BJ (cell line): Measurements from ENCODE around the gene SMOC2. TPM values are rescaled to one million over a fixed set of nuclear protein-coding genes. Genes with fewer than 3 reads are reported as not detected.

Experiments
- CTCF ChIA-PET: fragments of 350-600 bp; formaldehyde crosslinking; extraction: SDS; loops from one replicate; lab custom pipeline; 2021; ENCODE audit warnings: antibody characterized with exemption, inconsistent platforms; lab: Yijun Ruan, JAX
- POLR2A ChIA-PET: fragments of 300-600 bp; sonication (Branson Sonifier 250); formaldehyde crosslinking; extraction: SDS; loops from one replicate; lab custom pipeline; 2021; ENCODE audit warnings: antibody characterized with exemption; lab: Charles Lee
- DNase-seq: peaks from one replicate; pipeline ENCODE4 v3.0.0-alpha.2; 2011; ENCODE audit warnings: low read depth
- H3K27me3 ChIP-seq: 2 replicates; pipeline ENCODE4 v1.6.0; 2011; ENCODE audit warnings: low read length; ENCODE audit not compliant: control insufficient read depth, insufficient read depth
- H3K36me3 ChIP-seq: 2 replicates; pipeline ENCODE4 v1.5.1; 2011; ENCODE audit warnings: low read length; ENCODE audit not compliant: control insufficient read depth, insufficient read depth
- H3K4me3 ChIP-seq: 2 replicates; pipeline ENCODE4 v1.5.1; 2011; ENCODE audit warnings: low read depth, mild to moderate bottlenecking, control low read depth, low read length
- CTCF ChIP-seq: IDR thresholded peaks from 2 replicates; pipeline ENCODE4 v1.5.1; 2011; ENCODE audit warnings: low read depth, mild to moderate bottlenecking, control low read depth, inconsistent platforms, low read length, moderate library complexity; ENCODE audit not compliant: insufficient read depth
- polyA plus RNA-seq: library from polyadenylated mRNA; depleted of rRNA; stranded (reverse); fragments of >200 nt; gene quantifications from 2 replicates; pipeline ENCODE4 v1.2.3, GENCODE V29; 2011

The SMOC2 gene
- polyA plus RNA-seq, 1 experiment, result not detected

GRCh38 chr6:168619560-168620314 lies 178.8 kb downstream of the SMOC2 start:
- no peak for DNase-seq
- Histone ChIP-seq H3K36me3 (no peaks in the 10 kb centered on the region), H3K27me3 (no peaks in the 10 kb centered on the region), H3K4me3 (no peak overlapping the region)
- ChIA-PET POLR2A (no interaction called here), CTCF (no interaction called here)
- TF ChIP-seq CTCF, result no peak

- Histone ChIP-seq H3K4me3 (no peak overlapping the region), H3K36me3 (no peaks in the 10 kb centered on the region), H3K27me3 (no peaks in the 10 kb centered on the region)
- no peak for DNase-seq
- ChIA-PET CTCF (no interaction called here), POLR2A (no interaction called here)
- no peak for TF ChIP-seq CTCF
Observed at GRCh38 chr6:168620578-168620977, 179.6 kb downstream of the SMOC2 start.

GRCh38 chr6:168623736-168624135 lies 182.8 kb downstream of the SMOC2 start:
- no peak for TF ChIP-seq CTCF
- Histone ChIP-seq H3K36me3 (no peaks in the 10 kb centered on the region), H3K27me3 (no peaks in the 10 kb centered on the region), H3K4me3 (no peak overlapping the region)
- no peak for DNase-seq
- POLR2A ChIA-PET, result no interaction called here
- CTCF ChIA-PET, result no interaction called here

- ChIA-PET CTCF (no interaction called here), POLR2A (no interaction called here)
- Histone ChIP-seq H3K27me3 (no peaks in the 10 kb centered on the region), H3K36me3 (no peaks in the 10 kb centered on the region), H3K4me3 (no peak overlapping the region)
- TF ChIP-seq CTCF, result no peak
- no peak for DNase-seq
Observed at GRCh38 chr6:168624540-168624939, 183.6 kb downstream of the SMOC2 start.

GRCh38 chr6:168624948-168625347 lies 184.0 kb downstream of the SMOC2 start:
- no peak for DNase-seq
- no peak overlapping the region for H3K4me3 ChIP-seq
- TF ChIP-seq CTCF, result no peak
- CTCF ChIA-PET, result no interaction called here
- H3K36me3 ChIP-seq, result no peaks in the 10 kb centered on the region
- POLR2A ChIA-PET, result no interaction called here
- no peaks in the 10 kb centered on the region for H3K27me3 ChIP-seq
